Kidney capillary endothelial cell (primary cell): ENCODE measurements around the gene TRPV2.
"Not testable (repeated sequence)": the region's sequence is repeated elsewhere in the genome, so short reads cannot be mapped to it uniquely, and the experiment has no call there.

Experiments used
- DNase-seq: peaks from one replicate; pipeline ENCODE4 v3.0.0-alpha.2; 2018; ENCODE audit warnings: low spot score

Gene TRPV2

GRCh38 chr17:16415031-16415924, at the start of gene TRPV2:
Gene TRPV2, plus strand, starts transcription at chr17:16415571. Its CDS starts 2,098 bp downstream, at chr17:16417669.
- no peak for DNase-seq

GRCh38 chr17:16371742-16372141, 43.6 kb upstream of the TRPV2 start:
- peak; percentile 92 for DNase-seq

GRCh38 chr17:16374146-16374938, 41.0 kb upstream of the TRPV2 start:
- no peak for DNase-seq

GRCh38 chr17:16377941-16378341, 37.4 kb upstream of the TRPV2 start:
- no peak for DNase-seq

GRCh38 chr17:16378636-16379282, 36.6 kb upstream of the TRPV2 start:
- DNase-seq: no peak

GRCh38 chr17:16379654-16380053, 35.7 kb upstream of the TRPV2 start:
- no peak for DNase-seq

GRCh38 chr17:16380640-16381495, 34.5 kb upstream of the TRPV2 start, which contains the start of gene UBB:
Gene UBB, plus strand, starts transcription at chr17:16381091. Its CDS starts 817 bp downstream, at chr17:16381908.
- DNase-seq: peak; percentile 97

GRCh38 chr17:16381496-16381820, 33.9 kb upstream of the TRPV2 start:
- no peak for DNase-seq

- no peak for DNase-seq
These were observed 32.2 kb upstream of the TRPV2 start for GRCh38 chr17:16383216-16383615.

- no peak for DNase-seq
These were observed 31.5 kb upstream of the TRPV2 start for GRCh38 chr17:16383772-16384287.

GRCh38 chr17:16384557-16384956, 30.8 kb upstream of the TRPV2 start:
- DNase-seq: no peak

- not testable (repeated sequence) for DNase-seq
These were observed 29.3 kb upstream of the TRPV2 start for GRCh38 chr17:16386126-16386507.

- DNase-seq: no peak
These were observed 23.9 kb upstream of the TRPV2 start for GRCh38 chr17:16391451-16391850.

GRCh38 chr17:16392491-16392890, 22.9 kb upstream of the TRPV2 start:
- DNase-seq: not testable (repeated sequence)

GRCh38 chr17:16395887-16396286, 19.5 kb upstream of the TRPV2 start:
- not testable (repeated sequence) for DNase-seq

- DNase-seq: not testable (repeated sequence)
These were observed 18.7 kb upstream of the TRPV2 start for GRCh38 chr17:16396693-16397092.

GRCh38 chr17:16398270-16399267, 16.8 kb upstream of the TRPV2 start:
- no peak for DNase-seq

GRCh38 chr17:16403847-16404246, 11.5 kb upstream of the TRPV2 start:
- DNase-seq: not testable (repeated sequence)

- no peak for DNase-seq
These were observed 8.4 kb upstream of the TRPV2 start for GRCh38 chr17:16406742-16407674.
